Transverse colon (tissue), 4 donors: ENCODE data around the gene NDUFA12.

Experiments used
- POLR2A ChIP-seq: fragments of 450-650 bp; IDR thresholded peaks from one replicate; pipeline ENCODE4 v1.6.1; 2016; ENCODE audit warnings: antibody characterized with exemption, mild to moderate bottlenecking, moderate library complexity
- POLR2AphosphoS5 ChIP-seq, 3 donors: sonication (generic); formaldehyde crosslinking; IDR thresholded peaks; one replicate each; pipeline ENCODE4 v1.6.1; 2016; ENCODE audit warnings: antibody characterized with exemption in 3 of 3
- TF ChIP-seq, protein P1 (sequence below), 5 experiments: fragments of 200-600 bp in 3 of 5; fragments of 450-650 bp in 2 of 5; sonication (generic) in 3 of 5; IDR thresholded peaks; 1 replicate in 2 of 5; 2 replicates in 3 of 5; pipeline ENCODE4 v1.5.1; 2016 to 2017; ENCODE audit warnings: antibody characterized with exemption in 5 of 5, inconsistent platforms in 3 of 5, mild to moderate bottlenecking in 2 of 5, moderate library complexity in 1 of 5

DNA sequence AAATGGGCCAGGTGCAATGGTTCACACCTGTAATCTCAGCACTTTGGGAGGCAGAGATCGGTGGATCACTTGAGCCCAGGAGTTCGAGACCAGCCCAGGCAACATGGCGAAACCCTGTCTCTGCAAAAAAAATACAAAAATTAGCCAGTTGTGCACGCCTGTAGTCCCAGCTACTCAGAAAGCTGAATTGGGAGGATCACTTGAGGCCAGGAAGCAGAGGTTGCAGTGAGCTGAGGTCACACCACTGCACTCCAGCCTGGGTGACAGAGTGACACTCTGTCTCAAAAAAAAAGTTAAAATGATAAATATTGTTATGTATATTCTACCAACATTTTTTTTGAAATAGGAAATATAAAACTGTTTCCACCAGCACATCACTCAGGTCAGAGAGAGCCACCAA, 64.9 kb downstream of the NDUFA12 start:
- TF ChIP-seq POLR2A (no peak), POLR2AphosphoS5 (IDR thresholded peaks at IDR 0.05) (no peak)
- TF ChIP-seq, protein P1, sequence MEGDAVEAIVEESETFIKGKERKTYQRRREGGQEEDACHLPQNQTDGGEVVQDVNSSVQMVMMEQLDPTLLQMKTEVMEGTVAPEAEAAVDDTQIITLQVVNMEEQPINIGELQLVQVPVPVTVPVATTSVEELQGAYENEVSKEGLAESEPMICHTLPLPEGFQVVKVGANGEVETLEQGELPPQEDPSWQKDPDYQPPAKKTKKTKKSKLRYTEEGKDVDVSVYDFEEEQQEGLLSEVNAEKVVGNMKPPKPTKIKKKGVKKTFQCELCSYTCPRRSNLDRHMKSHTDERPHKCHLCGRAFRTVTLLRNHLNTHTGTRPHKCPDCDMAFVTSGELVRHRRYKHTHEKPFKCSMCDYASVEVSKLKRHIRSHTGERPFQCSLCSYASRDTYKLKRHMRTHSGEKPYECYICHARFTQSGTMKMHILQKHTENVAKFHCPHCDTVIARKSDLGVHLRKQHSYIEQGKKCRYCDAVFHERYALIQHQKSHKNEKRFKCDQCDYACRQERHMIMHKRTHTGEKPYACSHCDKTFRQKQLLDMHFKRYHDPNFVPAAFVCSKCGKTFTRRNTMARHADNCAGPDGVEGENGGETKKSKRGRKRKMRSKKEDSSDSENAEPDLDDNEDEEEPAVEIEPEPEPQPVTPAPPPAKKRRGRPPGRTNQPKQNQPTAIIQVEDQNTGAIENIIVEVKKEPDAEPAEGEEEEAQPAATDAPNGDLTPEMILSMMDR (IDR thresholded peaks at IDR 0.05): no peak
